ENCODE measurements around the gene MGRN1. TPM values are rescaled to one million over a fixed set of nuclear protein-coding genes. Genes with fewer than 3 reads are reported as not detected.
A peak's percentile ranks its signal among the peaks of the same experiment; 100 is the strongest.

Gene MGRN1
- polyA plus RNA-seq, 6 donors from 2014 or later: 3.9 to 10.6 (median 6.6) TPM

- Mint-ChIP-seq H3K9me3 (no peaks in the 10 kb centered on the region), H3K4me3 (no peak overlapping the region), H3K27ac (no peak overlapping the region), H3K36me3 (no peaks in the 10 kb centered on the region), H3K4me1 (peaks cover 10 to 20% (median 13%) of the 10 kb centered on the region in 3 donors), H3K27me3 (no peaks in the 10 kb centered on the region)
- DNase-seq: no peak
- no peak for ATAC-seq (ENCODE audit: low read depth in 2 of 2)
These were observed 31.2 kb downstream of the MGRN1 start for GRCh38 chr16:4655801-4656200.

- Mint-ChIP-seq H3K27ac (no peak overlapping the region), H3K4me3 (no peak overlapping the region), H3K36me3 (no peaks in the 10 kb centered on the region), H3K9me3 (no peaks in the 10 kb centered on the region), H3K27me3 (no peaks in the 10 kb centered on the region), H3K4me1 (peaks cover 7 to 15% (median 9%) of the 10 kb centered on the region in 3 donors)
- no peak for ATAC-seq (ENCODE audit: low read depth in 2 of 2)
- DNase-seq: no peak
These were observed 31.6 kb downstream of the MGRN1 start for GRCh38 chr16:4656221-4656620.

- Mint-ChIP-seq H3K4me1 (peaks cover 3 to 8% (median 7%) of the 10 kb centered on the region in 3 donors), H3K4me3 (no peak overlapping the region), H3K27ac (no peak overlapping the region), H3K9me3 (no peaks in the 10 kb centered on the region), H3K36me3 (no peaks in the 10 kb centered on the region), H3K27me3 (no peaks in the 10 kb centered on the region)
- no peak for DNase-seq
- no peak for ATAC-seq (ENCODE audit: low read depth in 2 of 2)
These were observed 32.4 kb downstream of the MGRN1 start for GRCh38 chr16:4656695-4657686.

GRCh38 chr16:4659363-4660353 lies 35.0 kb downstream of the MGRN1 start:
- Mint-ChIP-seq H3K27me3 (no peaks in the 10 kb centered on the region), H3K4me3 (no peak overlapping the region), H3K9me3 (no peaks in the 10 kb centered on the region), H3K4me1 (peaks cover 15 to 24% (median 20%) of the 10 kb centered on the region in 3 donors), H3K27ac (no peak overlapping the region), H3K36me3 (no peaks in the 10 kb centered on the region)
- no peak for DNase-seq
- no peak for ATAC-seq (ENCODE audit: low read depth in 2 of 2)

- Mint-ChIP-seq H3K4me3 (no peak overlapping the region), H3K9me3 (no peaks in the 10 kb centered on the region), H3K4me1 (peaks cover 18 to 32% (median 24%) of the 10 kb centered on the region in 3 donors), H3K27me3 (no peaks in the 10 kb centered on the region), H3K36me3 (no peaks in the 10 kb centered on the region), H3K27ac (peak overlapping the region in 1 of 6 donors; percentile 56)
- ATAC-seq (ENCODE audit: low read depth in 2 of 2) (peak in 1 of 2 donors; percentile 25), DNase-seq (no peak)
These were observed 35.9 kb downstream of the MGRN1 start for GRCh38 chr16:4660454-4661007.

- DNase-seq (no peak), ATAC-seq (ENCODE audit: low read depth in 2 of 2) (no peak)
- H3K4me3 Mint-ChIP-seq: no peak overlapping the region
These were observed 37.0 kb downstream of the MGRN1 start for GRCh38 chr16:4661661-4662060.

GRCh38 chr16:4663465-4663776 lies 38.8 kb downstream of the MGRN1 start:
- no peaks in the 10 kb centered on the region for H3K36me3 Mint-ChIP-seq
- ATAC-seq (ENCODE audit: low read depth in 2 of 2) (no peak), DNase-seq (no peak)
- H3K9me3 Mint-ChIP-seq: no peaks in the 10 kb centered on the region
- no peaks in the 10 kb centered on the region for H3K27me3 Mint-ChIP-seq
- peak overlapping the region in 4 of 6 donors; percentile 25 to 90 (median 74) for H3K27ac Mint-ChIP-seq
- H3K4me3 Mint-ChIP-seq: peak overlapping the region in 4 of 8 donors; percentile 27 to 51 (median 44)
- H3K4me1 Mint-ChIP-seq: peaks cover 18 to 35% (median 24%) of the 10 kb centered on the region in 3 donors

More at GRCh38 chr16:4661661-4662060, 37.0 kb downstream of the MGRN1 start:
- Mint-ChIP-seq H3K36me3 (no peaks in the 10 kb centered on the region), H3K9me3 (no peaks in the 10 kb centered on the region), H3K4me1 (peaks cover 18 to 35% (median 24%) of the 10 kb centered on the region in 3 donors), H3K27me3 (no peaks in the 10 kb centered on the region), H3K27ac (peak overlapping the region in 1 of 6 donors; percentile 62)

GRCh38 chr16:4663777-4664465 lies 39.3 kb downstream of the MGRN1 start:
- peak overlapping the region in 6 of 8 donors; percentile 27 to 71 (median 44) for H3K4me3 Mint-ChIP-seq
- no peaks in the 10 kb centered on the region for H3K36me3 Mint-ChIP-seq
- H3K4me1 Mint-ChIP-seq: peaks cover 18 to 31% (median 24%) of the 10 kb centered on the region in 3 donors
- peak overlapping the region; percentile 25 to 93 (median 82) for H3K27ac Mint-ChIP-seq
- no peaks in the 10 kb centered on the region for H3K27me3 Mint-ChIP-seq
- no peaks in the 10 kb centered on the region for H3K9me3 Mint-ChIP-seq
- DNase-seq: no peak
- ATAC-seq (ENCODE audit: low read depth in 2 of 2): peak in 1 of 2 donors; percentile 26

GRCh38 chr16:4664538-4665418 lies 40.2 kb downstream of the MGRN1 start:
- peaks cover 0 to 4% of the 10 kb centered on the region in 2 donors for H3K36me3 Mint-ChIP-seq
- ATAC-seq (ENCODE audit: low read depth in 2 of 2): peak; percentile 71 to 84

GRCh38 chr16:4666537-4667202 lies 42.0 kb downstream of the MGRN1 start:
- DNase-seq (no peak), ATAC-seq (ENCODE audit: low read depth in 2 of 2) (no peak)
- H3K27ac Mint-ChIP-seq: peak overlapping the region in 1 of 6 donors; percentile 10
- no peak overlapping the region for H3K4me3 Mint-ChIP-seq
- H3K9me3 Mint-ChIP-seq: no peaks in the 10 kb centered on the region
- peaks cover 15 to 28% (median 22%) of the 10 kb centered on the region in 3 donors for H3K4me1 Mint-ChIP-seq
- H3K27me3 Mint-ChIP-seq: no peaks in the 10 kb centered on the region
- H3K36me3 Mint-ChIP-seq: peaks cover 0 to 4% of the 10 kb centered on the region in 2 donors

More at GRCh38 chr16:4664538-4665418, 40.2 kb downstream of the MGRN1 start:
- H3K27me3 Mint-ChIP-seq: no peaks in the 10 kb centered on the region
- peak; percentile 45 for DNase-seq
- peak overlapping the region in 4 of 6 donors; percentile 56 to 69 (median 64) for H3K27ac Mint-ChIP-seq
- peaks cover 15 to 28% (median 24%) of the 10 kb centered on the region in 3 donors for H3K4me1 Mint-ChIP-seq
- no peaks in the 10 kb centered on the region for H3K9me3 Mint-ChIP-seq
- peak overlapping the region in 6 of 8 donors; percentile 40 to 72 (median 56) for H3K4me3 Mint-ChIP-seq

- Mint-ChIP-seq H3K4me1 (peaks cover 15 to 28% (median 19%) of the 10 kb centered on the region in 3 donors), H3K36me3 (peaks cover 0 to 4% of the 10 kb centered on the region in 2 donors), H3K9me3 (no peaks in the 10 kb centered on the region), H3K4me3 (no peak overlapping the region), H3K27me3 (no peaks in the 10 kb centered on the region), H3K27ac (no peak overlapping the region)
- ATAC-seq (ENCODE audit: low read depth in 2 of 2): no peak
- DNase-seq: no peak
These were observed 42.8 kb downstream of the MGRN1 start for GRCh38 chr16:4667203-4667963.
